A549 (cell line): ENCODE measurements around the gene SETD3.

Experiments
- CEBPB ChIP-seq, 2 experiments: fragments of >200 bp in 1 of 2; sonication (Bioruptor Twin) in 1 of 2; formaldehyde crosslinking in 1 of 2; IDR thresholded peaks; 2 replicates each; pipeline ENCODE4 v1.6.1; 2012 to 2016
- CTCF ChIP-seq: fragments of >200 bp; sonication (Bioruptor Twin); formaldehyde crosslinking; IDR thresholded peaks from 3 replicates; pipeline ENCODE4 v1.5.1; 2016
- FOSL2 ChIP-seq, 2 experiments: fragments of 450-650 bp in 1 of 2; fragments of >200 bp in 1 of 2; sonication (Bioruptor Twin) in 1 of 2; formaldehyde crosslinking; IDR thresholded peaks; 2 replicates each; pipeline versions ENCODE4 v1.5.0 to v1.6.1; 2016 to 2020; ENCODE audit warnings: mild to moderate bottlenecking in 1 of 2, moderate library complexity in 1 of 2
- GATA3 ChIP-seq: IDR thresholded peaks from 2 replicates; pipeline ENCODE4 v1.6.1; 2012; ENCODE audit warnings: borderline replicate concordance
- JUNB ChIP-seq: fragments of >200 bp; sonication (Bioruptor Twin); formaldehyde crosslinking; IDR thresholded peaks from 2 replicates; pipeline ENCODE4 v1.6.1; 2016
- MAFK ChIP-seq: fragments of 450-650 bp; IDR thresholded peaks from 2 replicates; pipeline ENCODE4 v1.6.1; 2014; ENCODE audit not compliant: partially characterized antibody
- MAX ChIP-seq: IDR thresholded peaks from 2 replicates; pipeline ENCODE4 v1.6.1; 2012
- MYC ChIP-seq: IDR thresholded peaks from 2 replicates; pipeline ENCODE4 v1.6.1; 2012; ENCODE audit warnings: mild to moderate bottlenecking, inconsistent platforms, low read length, improper control_type of control experiment, borderline replicate concordance
- POLR2A ChIP-seq: IDR thresholded peaks from 2 replicates; pipeline ENCODE4 v1.6.1; 2012; ENCODE audit warnings: mild to moderate bottlenecking, low read length
- RAD21 ChIP-seq, 2 experiments: fragments of >200 bp in 1 of 2; sonication (Bioruptor Twin) in 1 of 2; formaldehyde crosslinking in 1 of 2; IDR thresholded peaks in 1 of 2; conservative IDR thresholded peaks in 1 of 2; 2 replicates in 1 of 2; 3 replicates in 1 of 2; pipeline ENCODE4 v1.6.1; 2012 to 2018; ENCODE audit warnings: inconsistent platforms in 1 of 2
- RFX5 ChIP-seq: fragments of 450-650 bp; IDR thresholded peaks from 2 replicates; pipeline ENCODE4 v1.7.1; 2014; ENCODE audit warnings: antibody characterized with exemption, mild to moderate bottlenecking, moderate library complexity
- SMC3 ChIP-seq: fragments of >200 bp; sonication (Bioruptor Twin); formaldehyde crosslinking; IDR thresholded peaks from 3 replicates; pipeline ENCODE4 v1.6.1; 2018; ENCODE audit warnings: inconsistent platforms
- ZNF302 ChIP-seq: fragments of 250-450 bp; sonication (Bioruptor Pico); IDR thresholded peaks from 2 replicates; pipeline ENCODE4 v1.9.0; 2021; ENCODE audit warnings: inconsistent platforms, mild to moderate bottlenecking, moderate library complexity

DNA sequence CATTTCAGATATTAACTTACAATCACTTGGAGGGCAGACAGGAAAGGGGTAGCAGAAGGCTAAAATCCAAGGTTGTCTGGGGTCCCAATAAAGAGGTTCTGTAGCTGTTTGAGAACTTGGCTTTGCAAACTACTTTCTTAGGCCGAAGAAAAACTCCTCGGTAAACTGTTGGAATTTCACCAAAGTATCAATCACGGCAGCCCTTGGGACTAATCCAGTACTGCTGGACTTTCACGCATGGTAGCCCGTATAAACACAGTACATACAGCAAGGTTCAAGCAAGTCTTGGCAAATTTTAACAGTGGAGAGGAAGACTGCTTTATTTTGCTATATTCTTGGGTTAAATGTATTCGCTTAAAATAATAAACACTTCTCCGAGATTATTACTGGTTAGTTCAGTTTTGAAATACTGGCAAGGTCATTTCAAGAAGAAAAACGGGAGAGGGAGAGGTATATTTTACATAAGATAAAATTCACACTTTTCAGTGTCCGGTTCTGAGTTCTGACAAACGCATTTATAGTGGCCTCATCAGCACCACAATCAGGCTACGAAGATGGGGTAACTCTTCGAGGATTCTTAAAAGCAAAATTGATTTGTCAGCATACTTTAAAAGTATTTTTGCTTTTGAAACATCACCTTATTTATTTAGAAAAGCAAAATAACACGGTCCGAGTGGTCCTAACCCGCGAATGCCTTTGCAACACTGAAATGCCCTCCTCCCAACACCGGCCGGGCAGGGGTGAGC lies 1.3 kb downstream of the SETD3 start:
- TF ChIP-seq SMC3 (no peak), POLR2A (no peak), GATA3 (no peak), CTCF (no peak), RAD21 (conservative IDR thresholded peaks at IDR 0.05 in 1 of 2, IDR thresholded peaks at IDR 0.05 in 1 of 2) (no peak), JUNB (no peak), MAX (no peak), CEBPB (IDR thresholded peaks at IDR 0.05) (no peak), ZNF302 (no peak), FOSL2 (IDR thresholded peaks at IDR 0.05) (no peak), FOSL2 (CRISPR knock-in tag; IDR thresholded peaks at IDR 0.05) (no peak), RFX5 (no peak), MYC (no peak), MAFK (peak; percentile 84)
